H1 (cell line): ENCODE measurements around the gene HOMER2. TPM values are rescaled to one million over a fixed set of nuclear protein-coding genes. Genes with fewer than 3 reads are reported as not detected.

Experiments used
- CTCF ChIA-PET: fragments of 300-600 bp; sonication (Branson Sonifier 250); formaldehyde crosslinking; loops from one replicate; lab custom pipeline; 2021; ENCODE audit not compliant: partially characterized antibody; lab: Charles Lee
- POLR2A ChIA-PET: fragments of 300-600 bp; sonication (Branson Sonifier 250); formaldehyde crosslinking; loops from one replicate; lab custom pipeline; 2021; ENCODE audit warnings: inconsistent platforms; ENCODE audit not compliant: partially characterized antibody; lab: Charles Lee
- DNase-seq, 2 experiments: peaks; one replicate each; pipeline versions ENCODE4 v3.0.0 to v3.0.0-alpha.2; 2010 to 2022; ENCODE audit warnings: low spot score in 2 of 2, low read depth in 1 of 2, mixed read lengths in 1 of 2
- FAIRE-seq: peaks from 2 replicates; lab custom pipeline; 2011; peaks lifted over from hg19 to GRCh38; lab: Jason Lieb, UNC
- H2AFZ ChIP-seq: 2 replicates; pipeline ENCODE4 v1.8.1; 2012; ENCODE audit warnings: low read length, inconsistent platforms
- H2AK5ac ChIP-seq: 2 replicates; pipeline ENCODE4 v1.6.1; 2013; ENCODE audit warnings: low read depth, low read length
- H2BK120ac ChIP-seq: replicated peaks from 2 replicates; pipeline ENCODE3; 2013; ENCODE audit warnings: low read depth, low read length, inconsistent platforms
- H2BK12ac ChIP-seq: 2 replicates; pipeline ENCODE4 v1.6.1; 2013; ENCODE audit warnings: low read depth, low read length
- H2BK15ac ChIP-seq: 2 replicates; pipeline ENCODE4 v1.6.1; 2013; ENCODE audit warnings: low read length
- H2BK20ac ChIP-seq: 2 replicates; pipeline ENCODE4 v1.6.1; 2013; ENCODE audit warnings: low read length
- H2BK5ac ChIP-seq: 2 replicates; pipeline ENCODE4 v1.6.1; 2013; ENCODE audit warnings: low read depth, low read length
- H3K14ac ChIP-seq: 2 replicates; pipeline ENCODE4 v1.6.1; 2013; ENCODE audit warnings: inconsistent platforms; ENCODE audit not compliant: insufficient read length
- H3K18ac ChIP-seq: 2 replicates; pipeline ENCODE4 v1.6.1; 2013; ENCODE audit warnings: low read length; ENCODE audit errors: extremely low read depth
- H3K23ac ChIP-seq: 2 replicates; pipeline ENCODE4 v1.6.1; 2013; ENCODE audit warnings: inconsistent platforms; ENCODE audit not compliant: insufficient read length
- H3K23me2 ChIP-seq: 2 replicates; pipeline ENCODE4 v1.6.1; 2013; ENCODE audit warnings: low read depth, low read length
- H3K27ac ChIP-seq: 2 replicates; pipeline ENCODE4 v1.6.1; 2011; ENCODE audit warnings: low read depth, low read length, inconsistent platforms
- H3K27me3 ChIP-seq, 4 experiments: replicated peaks in 1 of 4; 1 replicate in 1 of 4; 2 replicates in 3 of 4; pipeline versions ENCODE4 v1.6.1 to v1.8.1; 2011 to 2013; ENCODE audit warnings: low read length in 3 of 4, mild to moderate bottlenecking in 3 of 4, inconsistent platforms in 2 of 4, mixed read lengths in 2 of 4, moderate library complexity in 1 of 4; ENCODE audit not compliant: control insufficient read depth in 3 of 4, insufficient read depth in 3 of 4; ENCODE audit errors: extremely low read depth in 1 of 4
- H3K36me3 ChIP-seq, 4 experiments: 2 replicates each; pipeline versions ENCODE4 v1.6.1 to v1.8.1; 2011 to 2013; ENCODE audit warnings: mild to moderate bottlenecking in 4 of 4, low read length in 3 of 4, moderate library complexity in 2 of 4, control low read depth in 1 of 4, inconsistent platforms in 1 of 4; ENCODE audit not compliant: insufficient read depth in 4 of 4, control insufficient read depth in 2 of 4
- H3K4ac ChIP-seq: replicated peaks from 2 replicates; pipeline ENCODE3; 2013; ENCODE audit warnings: low read length, low read depth, mixed read lengths, inconsistent platforms; ENCODE audit not compliant: insufficient read length
- H3K4me1 ChIP-seq, 4 experiments: replicated peaks in 1 of 4; 1 replicate in 1 of 4; 2 replicates in 3 of 4; pipeline versions ENCODE4 v1.6.1 to v1.8.1; 2011 to 2013; ENCODE audit warnings: low read length in 3 of 4, inconsistent platforms in 2 of 4, mixed read lengths in 1 of 4; ENCODE audit not compliant: insufficient read depth in 4 of 4, control insufficient read depth in 3 of 4
- H3K4me2 ChIP-seq, 2 experiments: 2 replicates each; pipeline versions ENCODE4 v1.6.1 to v1.8.1; 2011 to 2013; ENCODE audit warnings: low read depth in 2 of 2, low read length in 2 of 2, control low read depth in 1 of 2, inconsistent platforms in 1 of 2, mild to moderate bottlenecking in 1 of 2; ENCODE audit not compliant: insufficient read depth in 1 of 2
- H3K4me3 ChIP-seq, 4 experiments: fragments of 200-600, 300-600 bp in 1 of 4; sonication (generic), shearing (Covaris generic), sonication (Bioruptor Twin) in 1 of 4; 2 replicates each; pipeline versions ENCODE4 v1.5.1 to v1.8.1; 2011 to 2016; ENCODE audit warnings: low read length in 4 of 4, low read depth in 3 of 4, control low read depth in 2 of 4, inconsistent platforms in 2 of 4, mild to moderate bottlenecking in 2 of 4, mixed read lengths in 1 of 4, moderate library complexity in 1 of 4; ENCODE audit not compliant: insufficient read depth in 2 of 4; ENCODE audit errors: extremely low read depth in 1 of 4
- H3K56ac ChIP-seq: replicated peaks from 2 replicates; pipeline ENCODE3; 2013; ENCODE audit warnings: low read depth, mild to moderate bottlenecking, mixed read lengths, low read length, inconsistent platforms; ENCODE audit not compliant: insufficient read length
- H3K79me1 ChIP-seq: 2 replicates; pipeline ENCODE4 v1.6.1; 2013; ENCODE audit warnings: low read depth, low read length, control low read depth
- H3K79me2 ChIP-seq, 2 experiments: 2 replicates each; pipeline versions ENCODE4 v1.6.1 to v1.8.1; 2012 to 2013; ENCODE audit warnings: low read length in 2 of 2, mild to moderate bottlenecking in 2 of 2, inconsistent platforms in 1 of 2; ENCODE audit not compliant: insufficient read depth in 2 of 2, control insufficient read depth in 1 of 2
- H3K9ac ChIP-seq, 4 experiments: replicated peaks in 1 of 4; 1 replicate in 1 of 4; 2 replicates in 3 of 4; pipeline versions ENCODE4 v1.6.1 to v1.8.1; 2011 to 2013; ENCODE audit warnings: low read depth in 3 of 4, low read length in 3 of 4, control low read depth in 2 of 4, mild to moderate bottlenecking in 2 of 4, moderate library complexity in 2 of 4, inconsistent platforms in 1 of 4; ENCODE audit errors: extremely low read depth in 1 of 4
- H3K9me3 ChIP-seq, 2 experiments: 2 replicates each; pipeline versions ENCODE4 v1.6.1 to v1.8.1; 2012 to 2013; ENCODE audit warnings: mild to moderate bottlenecking in 2 of 2, moderate library complexity in 2 of 2, control low read depth in 1 of 2, inconsistent platforms in 1 of 2, low read depth in 1 of 2, low read length in 1 of 2, mixed read lengths in 1 of 2; ENCODE audit not compliant: insufficient read depth in 2 of 2
- H4K20me1 ChIP-seq, 2 experiments: replicated peaks in 1 of 2; 2 replicates each; pipeline versions ENCODE3 to v1.8.1; 2011 to 2013; ENCODE audit warnings: inconsistent platforms in 2 of 2, low read length in 2 of 2, mild to moderate bottlenecking in 1 of 2; ENCODE audit not compliant: insufficient read depth in 2 of 2, control insufficient read depth in 1 of 2
- H4K5ac ChIP-seq: 2 replicates; pipeline ENCODE4 v1.6.1; 2013; ENCODE audit warnings: low read length, low read depth, mixed read lengths, inconsistent platforms; ENCODE audit not compliant: insufficient read length
- H4K8ac ChIP-seq: 2 replicates; pipeline ENCODE4 v1.8.0; 2013; ENCODE audit warnings: mild to moderate bottlenecking, moderate library complexity, low read length, inconsistent platforms; ENCODE audit not compliant: insufficient read depth; ENCODE audit errors: extremely low read depth
- H4K91ac ChIP-seq: replicated peaks from 2 replicates; pipeline ENCODE3; 2013; ENCODE audit warnings: low read length, mixed read lengths, inconsistent platforms; ENCODE audit not compliant: insufficient read length
- CEBPB ChIP-seq: IDR thresholded peaks from 2 replicates; pipeline ENCODE4 v1.6.1; 2012; ENCODE audit warnings: low read depth, low read length
- CREB1 ChIP-seq: IDR thresholded peaks from 2 replicates; pipeline ENCODE4 v1.6.1; 2012; ENCODE audit warnings: inconsistent platforms
- CTBP2 ChIP-seq: IDR thresholded peaks from 2 replicates; pipeline ENCODE4 v1.7.0; 2011; ENCODE audit warnings: borderline replicate concordance, mild to moderate bottlenecking, moderate library complexity, mixed read lengths, low read length; ENCODE audit not compliant: insufficient read depth, insufficient read length
- EGR1 ChIP-seq: IDR thresholded peaks from 2 replicates; pipeline ENCODE4 v1.6.1; 2011; ENCODE audit warnings: low read depth, low read length, borderline replicate concordance
- EP300 ChIP-seq, 2 experiments: IDR thresholded peaks; 1 replicate in 1 of 2; 2 replicates in 1 of 2; pipeline ENCODE4 v1.6.1; 2011 to 2012; ENCODE audit warnings: low read depth in 2 of 2, low read length in 2 of 2, mild to moderate bottlenecking in 2 of 2, borderline replicate concordance in 1 of 2, inconsistent platforms in 1 of 2, moderate library complexity in 1 of 2
- HDAC6 ChIP-seq: IDR thresholded peaks from one replicate; pipeline ENCODE4 v1.7.1; 2012; ENCODE audit warnings: low read depth, mild to moderate bottlenecking, inconsistent platforms, low read length, moderate library complexity
- JUN ChIP-seq: IDR thresholded peaks from 2 replicates; pipeline ENCODE4 v1.6.1; 2011; ENCODE audit warnings: low read depth, mild to moderate bottlenecking, improper control_type of control experiment, low read length
- JUND ChIP-seq: IDR thresholded peaks from 2 replicates; pipeline ENCODE4 v1.6.1; 2011; ENCODE audit warnings: mild to moderate bottlenecking, improper control_type of control experiment, low read length
- RBBP5 ChIP-seq: IDR thresholded peaks from 2 replicates; pipeline ENCODE4 v1.7.1; 2012; ENCODE audit warnings: low read depth, mild to moderate bottlenecking, inconsistent platforms, low read length, moderate library complexity, borderline replicate concordance
- SP1 ChIP-seq: IDR thresholded peaks from 2 replicates; pipeline ENCODE4 v1.6.1; 2011; ENCODE audit warnings: low read depth, low read length
- SP2 ChIP-seq: IDR thresholded peaks from 2 replicates; pipeline ENCODE4 v1.6.1; 2012; ENCODE audit warnings: mild to moderate bottlenecking, low read length, inconsistent platforms
- SP4 ChIP-seq: IDR thresholded peaks from 2 replicates; pipeline ENCODE4 v1.6.1; 2012; ENCODE audit warnings: low read length, inconsistent platforms
- SUZ12 ChIP-seq: fragments of 200-600 bp; sonication (generic); IDR thresholded peaks from 2 replicates; pipeline ENCODE4 v1.6.1; 2012; ENCODE audit warnings: mild to moderate bottlenecking, inconsistent platforms, low read length, moderate library complexity, mixed read lengths
- TBP ChIP-seq: IDR thresholded peaks from 2 replicates; pipeline ENCODE4 v1.6.1; 2011; ENCODE audit warnings: low read depth, low read length, improper control_type of control experiment
- TCF12 ChIP-seq: IDR thresholded peaks from 2 replicates; pipeline ENCODE4 v1.6.1; 2011; ENCODE audit warnings: low read depth, mild to moderate bottlenecking, low read length
- YY1 ChIP-seq: IDR thresholded peaks from 2 replicates; pipeline ENCODE4 v1.6.1; 2011; ENCODE audit warnings: low read depth, mild to moderate bottlenecking, low read length
- WGBS, 2 experiments: shearing (Covaris generic) in 1 of 2; methylation state at CpG; one replicate each; pipeline versions ENCODE4 v1.1.6 to v1.1.7; 2013 to 2015; ENCODE audit warnings: low lambda C conversion rate in 2 of 2, mixed read lengths in 2 of 2, inconsistent platforms in 1 of 2, low coverage in 1 of 2, missing lambda C conversion rate in 1 of 2; ENCODE audit not compliant: insufficient replicate concordance in 2 of 2, insufficient coverage in 1 of 2, insufficient read length in 1 of 2; ENCODE audit errors: extremely low coverage in 1 of 2, missing lambda C conversion rate in 1 of 2; 5-methylcytosine and 5-hydroxymethylcytosine counted together
- polyA plus RNA-seq, 7 experiments: library from polyadenylated mRNA; depleted of rRNA in 3 of 7; stranded (reverse) in 5 of 7; unstranded in 2 of 7; fragments of >200 nt in 5 of 7; fragments of 200-250 nt in 2 of 7; gene quantifications; 1 replicate in 5 of 7; 2 replicates in 1 of 7; 4 replicates in 1 of 7; pipeline versions ENCODE4 v1.2.1 to v1.2.3, GENCODE V29; 2011 to 2013; ENCODE audit warnings: missing spikeins in 2 of 7, mixed read lengths in 2 of 7
- total RNA-seq: library from RNA; stranded (reverse); fragmentation: NEBNext Ultra II Directional; extraction: Animal tissue kit (Norgen Biotek cat#: 25700); gene quantifications from 2 replicates; pipeline ENCODE4 v1.2.1, GENCODE V29; 2021

Gene HOMER2
- total and polyA plus RNA-seq, 2 of the 8 experiments (the other 6 are each of a cell fraction or from before 2014, with no cell fraction given), result 12.5 to 27.6 TPM

DNA sequence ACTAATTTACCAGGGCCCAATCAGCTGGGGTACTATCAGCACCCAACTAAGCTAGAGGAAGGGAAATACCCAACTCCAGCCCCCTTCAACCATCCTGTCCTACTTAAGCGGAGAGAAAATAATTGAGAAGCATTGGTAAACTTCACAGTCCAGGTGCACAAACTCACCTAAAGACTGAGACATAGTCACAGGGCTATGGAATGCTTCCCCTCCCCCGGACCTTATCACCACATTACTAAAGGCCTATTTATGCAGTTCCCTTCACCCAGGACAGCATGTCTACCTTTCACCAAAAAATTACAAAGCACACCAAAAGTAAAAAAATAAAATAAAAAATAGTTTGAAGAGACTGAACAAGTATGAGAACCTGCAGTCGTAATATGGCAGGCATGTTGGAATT, 47.9 kb downstream of the HOMER2 start:
- Histone ChIP-seq H4K5ac (no peak overlapping the region), H2BK120ac (no peak overlapping the region), H2BK12ac (no peak overlapping the region), H2AK5ac (no peak overlapping the region), H3K79me2 (no peaks in the 10 kb centered on the region), H3K9ac (no peak overlapping the region), H2AFZ (no peak overlapping the region), H3K79me1 (no peaks in the 10 kb centered on the region), H2BK15ac (no peak overlapping the region), H3K4me3 (no peak overlapping the region), H3K23me2 (no peaks in the 10 kb centered on the region), H4K8ac (no peak overlapping the region), H3K4me2 (no peak overlapping the region), H2BK20ac (no peak overlapping the region), H3K23ac (no peak overlapping the region), H3K36me3 (no peaks in the 10 kb centered on the region), H3K27me3 (no peaks in the 10 kb centered on the region; a peak in 2 of 7 replicates), H4K20me1 (no peaks in the 10 kb centered on the region), H3K14ac (no peak overlapping the region), H3K27ac (no peak overlapping the region), H3K4me1 (peaks cover 0 to 2% (median 0%) of the 10 kb centered on the region in 4 experiments; a peak in 1 of 7 replicates), H4K91ac (no peak overlapping the region), H3K4ac (no peak overlapping the region), H3K18ac (no peak overlapping the region), H3K9me3 (no peaks in the 10 kb centered on the region), H3K56ac (no peak overlapping the region), H2BK5ac (no peak overlapping the region)
- TF ChIP-seq SP4 (no peak), SUZ12 (no peak), CREB1 (no peak), HDAC6 (no peak), EP300 (IDR thresholded peaks at IDR 0.05; ENCODE audit: borderline replicate concordance in 1 of 2, low read depth in 2 of 2, low read length in 2 of 2) (no peak), SP1 (no peak), YY1 (no peak), CEBPB (no peak), CTBP2 (no peak), JUN (no peak), TCF12 (no peak), RBBP5 (no peak), EGR1 (no peak), SP2 (no peak), TBP (no peak), JUND (no peak)
- WGBS, 2 experiments, result 89% methylated on average over 3 of the region's 3 CpGs; no CpG with 5 or more reads in 1 of the 2 experiments
- no peak for FAIRE-seq
- DNase-seq, result no peak
- ChIA-PET POLR2A (no interaction called here), CTCF (no interaction called here)
